Activated naive CD8-positive, alpha-beta T cell (primary cell): ENCODE measurements around the gene TNS1.

Source experiments
- H3K27ac Mint-ChIP-seq: one replicate; pipeline ENCODE4 v1.8.0; 2021; ENCODE audit warnings: mixed read lengths
- H3K27me3 Mint-ChIP-seq: one replicate; pipeline ENCODE4 v1.8.0; 2021; ENCODE audit warnings: mixed read lengths
- H3K36me3 Mint-ChIP-seq: one replicate; pipeline ENCODE4 v1.8.0; 2021; ENCODE audit warnings: mixed read lengths
- H3K4me1 Mint-ChIP-seq: one replicate; pipeline ENCODE4 v1.8.0; 2021; ENCODE audit warnings: low read depth, mixed read lengths
- H3K4me3 Mint-ChIP-seq: one replicate; pipeline ENCODE4 v1.8.0; 2021; ENCODE audit warnings: mild to moderate bottlenecking, mixed read lengths
- H3K9me3 Mint-ChIP-seq: one replicate; pipeline ENCODE4 v1.8.0; 2021; ENCODE audit warnings: low read depth, mixed read lengths

TNS1 gene

GRCh38 chr2:217913436-217913835 lies 89.4 kb downstream of the TNS1 start:
- no peak overlapping the region for H3K4me3 Mint-ChIP-seq
- H3K27me3 Mint-ChIP-seq: no peaks in the 10 kb centered on the region
- no peaks in the 10 kb centered on the region for H3K9me3 Mint-ChIP-seq
- H3K4me1 Mint-ChIP-seq: no peaks in the 10 kb centered on the region
- no peaks in the 10 kb centered on the region for H3K36me3 Mint-ChIP-seq
- H3K27ac Mint-ChIP-seq: no peak overlapping the region

GRCh38 chr2:217912098-217913024 lies 90.4 kb downstream of the TNS1 start:
- peaks cover 4% of the 10 kb centered on the region for H3K27me3 Mint-ChIP-seq
- H3K9me3 Mint-ChIP-seq: no peaks in the 10 kb centered on the region
- no peak overlapping the region for H3K4me3 Mint-ChIP-seq
- no peak overlapping the region for H3K27ac Mint-ChIP-seq
- H3K4me1 Mint-ChIP-seq: no peaks in the 10 kb centered on the region
- no peaks in the 10 kb centered on the region for H3K36me3 Mint-ChIP-seq

GRCh38 chr2:217911283-217912097 lies 91.3 kb downstream of the TNS1 start:
- Mint-ChIP-seq H3K4me3 (no peak overlapping the region), H3K27me3 (peaks cover 4% of the 10 kb centered on the region), H3K27ac (no peak overlapping the region), H3K4me1 (no peaks in the 10 kb centered on the region), H3K9me3 (no peaks in the 10 kb centered on the region), H3K36me3 (no peaks in the 10 kb centered on the region)

GRCh38 chr2:217910875-217911212 lies 92.0 kb downstream of the TNS1 start:
- Mint-ChIP-seq H3K4me3 (no peak overlapping the region), H3K27ac (no peak overlapping the region), H3K36me3 (no peaks in the 10 kb centered on the region), H3K9me3 (no peaks in the 10 kb centered on the region), H3K4me1 (no peaks in the 10 kb centered on the region), H3K27me3 (peaks cover 6% of the 10 kb centered on the region)

- Mint-ChIP-seq H3K27me3 (peaks cover 9% of the 10 kb centered on the region), H3K4me3 (no peak overlapping the region)
Observed at GRCh38 chr2:217909156-217909820, 93.5 kb downstream of the TNS1 start.

GRCh38 chr2:217908544-217908943 lies 94.3 kb downstream of the TNS1 start:
- Mint-ChIP-seq H3K36me3 (no peaks in the 10 kb centered on the region), H3K4me1 (no peaks in the 10 kb centered on the region), H3K27me3 (peaks cover 9% of the 10 kb centered on the region), H3K9me3 (no peaks in the 10 kb centered on the region), H3K27ac (no peak overlapping the region), H3K4me3 (no peak overlapping the region)

More at GRCh38 chr2:217909156-217909820, 93.5 kb downstream of the TNS1 start:
- H3K4me1 Mint-ChIP-seq: no peaks in the 10 kb centered on the region
- no peak overlapping the region for H3K27ac Mint-ChIP-seq
- no peaks in the 10 kb centered on the region for H3K36me3 Mint-ChIP-seq
- H3K9me3 Mint-ChIP-seq: no peaks in the 10 kb centered on the region

- Mint-ChIP-seq H3K27ac (no peak overlapping the region), H3K4me1 (no peaks in the 10 kb centered on the region)
Observed at GRCh38 chr2:217907266-217907665, 95.5 kb downstream of the TNS1 start.

GRCh38 chr2:217906798-217907197 lies 96.0 kb downstream of the TNS1 start:
- Mint-ChIP-seq H3K4me1 (no peaks in the 10 kb centered on the region), H3K27me3 (peaks cover 9% of the 10 kb centered on the region)

More at GRCh38 chr2:217907266-217907665, 95.5 kb downstream of the TNS1 start:
- Mint-ChIP-seq H3K9me3 (no peaks in the 10 kb centered on the region), H3K36me3 (no peaks in the 10 kb centered on the region), H3K4me3 (no peak overlapping the region), H3K27me3 (peaks cover 9% of the 10 kb centered on the region)

GRCh38 chr2:217905896-217906295 lies 96.9 kb downstream of the TNS1 start:
- H3K4me1 Mint-ChIP-seq: no peaks in the 10 kb centered on the region
- H3K27ac Mint-ChIP-seq: no peak overlapping the region
- no peak overlapping the region for H3K4me3 Mint-ChIP-seq
- H3K27me3 Mint-ChIP-seq: peaks cover 9% of the 10 kb centered on the region
- no peaks in the 10 kb centered on the region for H3K36me3 Mint-ChIP-seq
- H3K9me3 Mint-ChIP-seq: no peaks in the 10 kb centered on the region

More at GRCh38 chr2:217906798-217907197, 96.0 kb downstream of the TNS1 start:
- Mint-ChIP-seq H3K9me3 (no peaks in the 10 kb centered on the region), H3K4me3 (no peak overlapping the region), H3K36me3 (no peaks in the 10 kb centered on the region), H3K27ac (no peak overlapping the region)

- H3K27me3 Mint-ChIP-seq: peaks cover 9% of the 10 kb centered on the region
- no peaks in the 10 kb centered on the region for H3K4me1 Mint-ChIP-seq
- no peaks in the 10 kb centered on the region for H3K36me3 Mint-ChIP-seq
- no peaks in the 10 kb centered on the region for H3K9me3 Mint-ChIP-seq
- H3K4me3 Mint-ChIP-seq: no peak overlapping the region
- H3K27ac Mint-ChIP-seq: no peak overlapping the region
Observed at GRCh38 chr2:217905395-217905794, 97.4 kb downstream of the TNS1 start.

GRCh38 chr2:217904614-217904965 lies 98.2 kb downstream of the TNS1 start:
- Mint-ChIP-seq H3K4me1 (no peaks in the 10 kb centered on the region), H3K4me3 (no peak overlapping the region), H3K36me3 (no peaks in the 10 kb centered on the region), H3K27ac (no peak overlapping the region), H3K9me3 (no peaks in the 10 kb centered on the region), H3K27me3 (peaks cover 9% of the 10 kb centered on the region)

GRCh38 chr2:217903859-217904613 lies 98.8 kb downstream of the TNS1 start:
- Mint-ChIP-seq H3K27me3 (peaks cover 9% of the 10 kb centered on the region), H3K4me3 (no peak overlapping the region), H3K9me3 (no peaks in the 10 kb centered on the region), H3K27ac (no peak overlapping the region), H3K36me3 (no peaks in the 10 kb centered on the region), H3K4me1 (no peaks in the 10 kb centered on the region)

GRCh38 chr2:217903142-217903858 lies 99.5 kb downstream of the TNS1 start:
- H3K4me1 Mint-ChIP-seq: no peaks in the 10 kb centered on the region
- no peak overlapping the region for H3K4me3 Mint-ChIP-seq
- no peak overlapping the region for H3K27ac Mint-ChIP-seq
- no peaks in the 10 kb centered on the region for H3K36me3 Mint-ChIP-seq
- peaks cover 9% of the 10 kb centered on the region for H3K27me3 Mint-ChIP-seq
- no peaks in the 10 kb centered on the region for H3K9me3 Mint-ChIP-seq
